ENCODE results near the gene OGDH. TPM values are rescaled to one million over a fixed set of nuclear protein-coding genes. Genes with fewer than 3 reads are reported as not detected.
"Not testable (repeated sequence)": the region's sequence is repeated elsewhere in the genome, so short reads cannot be mapped to it uniquely, and the experiment has no call there.

The OGDH gene
- total RNA-seq, 1 donor from 2014 or later, result 68.0 TPM

GRCh38 chr7:44720301-44720700 is 113.9 kb downstream of the OGDH start:
- no peak for TF ChIP-seq CTCF (IDR thresholded peaks at IDR 0.05)
- Mint-ChIP-seq H3K27me3 (ENCODE audit: unreplicated experiment) (no peaks in the 10 kb centered on the region), H3K4me1 (ENCODE audit: unreplicated experiment) (no peaks in the 10 kb centered on the region), H3K4me3 (ENCODE audit: unreplicated experiment) (no peak overlapping the region), H3K36me3 (ENCODE audit: unreplicated experiment) (no peaks in the 10 kb centered on the region), H3K9me3 (ENCODE audit: unreplicated experiment) (no peaks in the 10 kb centered on the region), H3K27ac (ENCODE audit: unreplicated experiment) (no peak overlapping the region)
- no peak for DNase-seq (ENCODE audit: extremely low spot score, unreplicated experiment)

DNA sequence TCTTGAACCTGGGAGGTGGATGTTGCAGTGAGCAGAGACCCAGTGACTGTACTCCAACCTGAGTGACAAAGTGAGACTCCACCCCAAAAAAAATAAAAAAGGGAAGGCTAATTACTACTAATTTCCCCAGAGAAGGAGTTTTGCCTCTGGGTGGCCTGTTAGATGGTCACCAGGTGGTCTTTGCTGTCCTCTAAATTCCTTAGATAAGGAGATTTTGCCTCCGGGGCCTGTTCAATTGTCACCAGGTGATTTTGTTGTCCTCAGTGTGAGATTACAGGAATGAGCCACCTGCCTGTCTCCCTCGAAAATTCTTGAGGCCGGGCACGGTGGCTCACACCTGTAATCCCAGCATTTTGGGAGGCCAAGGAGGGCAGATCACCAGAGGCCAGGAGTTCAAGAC is 117.8 kb downstream of the OGDH start:
- Mint-ChIP-seq H3K27ac (ENCODE audit: unreplicated experiment) (no peak overlapping the region), H3K4me1 (ENCODE audit: unreplicated experiment) (peaks cover 7% of the 10 kb centered on the region), H3K36me3 (ENCODE audit: unreplicated experiment) (no peaks in the 10 kb centered on the region), H3K27me3 (ENCODE audit: unreplicated experiment) (no peaks in the 10 kb centered on the region), H3K9me3 (ENCODE audit: unreplicated experiment) (no peaks in the 10 kb centered on the region), H3K4me3 (ENCODE audit: unreplicated experiment) (no peak overlapping the region)
- no peak for TF ChIP-seq CTCF (IDR thresholded peaks at IDR 0.05)
- no peak for DNase-seq (ENCODE audit: extremely low spot score, unreplicated experiment)

- not testable (repeated sequence) for H3K4me3 Mint-ChIP-seq (ENCODE audit: unreplicated experiment); H3K9me3 Mint-ChIP-seq (ENCODE audit: unreplicated experiment); H3K4me1 Mint-ChIP-seq (ENCODE audit: unreplicated experiment); H3K27me3 Mint-ChIP-seq (ENCODE audit: unreplicated experiment); DNase-seq (ENCODE audit: extremely low spot score, unreplicated experiment); H3K27ac Mint-ChIP-seq (ENCODE audit: unreplicated experiment); H3K36me3 Mint-ChIP-seq (ENCODE audit: unreplicated experiment)
These were observed 119.8 kb downstream of the OGDH start for GRCh38 chr7:44726250-44726649.

GRCh38 chr7:44727158-44727936 is 120.9 kb downstream of the OGDH start:
- Mint-ChIP-seq H3K27ac (ENCODE audit: unreplicated experiment) (peak overlapping the region; percentile 32), H3K27me3 (ENCODE audit: unreplicated experiment) (no peaks in the 10 kb centered on the region)

GRCh38 chr7:44727937-44728262 is 121.5 kb downstream of the OGDH start:
- Mint-ChIP-seq H3K36me3 (ENCODE audit: unreplicated experiment) (no peaks in the 10 kb centered on the region), H3K9me3 (ENCODE audit: unreplicated experiment) (no peaks in the 10 kb centered on the region), H3K27me3 (ENCODE audit: unreplicated experiment) (no peaks in the 10 kb centered on the region), H3K4me3 (ENCODE audit: unreplicated experiment) (no peak overlapping the region), H3K4me1 (ENCODE audit: unreplicated experiment) (peaks cover 7% of the 10 kb centered on the region), H3K27ac (ENCODE audit: unreplicated experiment) (no peak overlapping the region)
- no peak for TF ChIP-seq CTCF (IDR thresholded peaks at IDR 0.05)
- DNase-seq (ENCODE audit: extremely low spot score, unreplicated experiment), result no peak

More at GRCh38 chr7:44727158-44727936, 120.9 kb downstream of the OGDH start:
- no peaks in the 10 kb centered on the region for H3K36me3 Mint-ChIP-seq (ENCODE audit: unreplicated experiment)
- no peaks in the 10 kb centered on the region for H3K9me3 Mint-ChIP-seq (ENCODE audit: unreplicated experiment)
- TF ChIP-seq CTCF (IDR thresholded peaks at IDR 0.05), result no peak
- no peak overlapping the region for H3K4me3 Mint-ChIP-seq (ENCODE audit: unreplicated experiment)
- no peak for DNase-seq (ENCODE audit: extremely low spot score, unreplicated experiment)
- H3K4me1 Mint-ChIP-seq (ENCODE audit: unreplicated experiment), result peaks cover 7% of the 10 kb centered on the region
